BJ (cell line): ENCODE measurements around the gene MAN2A2. TPM values are rescaled to one million over a fixed set of nuclear protein-coding genes. Genes with fewer than 3 reads are reported as not detected.
A peak's percentile ranks its signal among the peaks of the same experiment; 100 is the strongest.

Experiments used
- CTCF ChIA-PET: fragments of 350-600 bp; formaldehyde crosslinking; extraction: SDS; loops from one replicate; lab custom pipeline; 2021; ENCODE audit warnings: antibody characterized with exemption, inconsistent platforms; lab: Yijun Ruan, JAX
- POLR2A ChIA-PET: fragments of 300-600 bp; sonication (Branson Sonifier 250); formaldehyde crosslinking; extraction: SDS; loops from one replicate; lab custom pipeline; 2021; ENCODE audit warnings: antibody characterized with exemption; lab: Charles Lee
- DNase-seq: peaks from one replicate; pipeline ENCODE4 v3.0.0-alpha.2; 2011; ENCODE audit warnings: low read depth
- H3K27me3 ChIP-seq: 2 replicates; pipeline ENCODE4 v1.6.0; 2011; ENCODE audit warnings: low read length; ENCODE audit not compliant: control insufficient read depth, insufficient read depth
- H3K36me3 ChIP-seq: 2 replicates; pipeline ENCODE4 v1.5.1; 2011; ENCODE audit warnings: low read length; ENCODE audit not compliant: control insufficient read depth, insufficient read depth
- H3K4me3 ChIP-seq: 2 replicates; pipeline ENCODE4 v1.5.1; 2011; ENCODE audit warnings: low read depth, mild to moderate bottlenecking, control low read depth, low read length
- polyA plus RNA-seq: library from polyadenylated mRNA; depleted of rRNA; stranded (reverse); fragments of >200 nt; gene quantifications from 2 replicates; pipeline ENCODE4 v1.2.3, GENCODE V29; 2011
- TF ChIP-seq, protein P1 (sequence below): IDR thresholded peaks from 2 replicates; pipeline ENCODE4 v1.5.1; 2011; ENCODE audit warnings: low read depth, mild to moderate bottlenecking, control low read depth, inconsistent platforms, low read length, moderate library complexity; ENCODE audit not compliant: insufficient read depth

Gene MAN2A2
- polyA plus RNA-seq, 1 experiment = 40.4 TPM

DNA sequence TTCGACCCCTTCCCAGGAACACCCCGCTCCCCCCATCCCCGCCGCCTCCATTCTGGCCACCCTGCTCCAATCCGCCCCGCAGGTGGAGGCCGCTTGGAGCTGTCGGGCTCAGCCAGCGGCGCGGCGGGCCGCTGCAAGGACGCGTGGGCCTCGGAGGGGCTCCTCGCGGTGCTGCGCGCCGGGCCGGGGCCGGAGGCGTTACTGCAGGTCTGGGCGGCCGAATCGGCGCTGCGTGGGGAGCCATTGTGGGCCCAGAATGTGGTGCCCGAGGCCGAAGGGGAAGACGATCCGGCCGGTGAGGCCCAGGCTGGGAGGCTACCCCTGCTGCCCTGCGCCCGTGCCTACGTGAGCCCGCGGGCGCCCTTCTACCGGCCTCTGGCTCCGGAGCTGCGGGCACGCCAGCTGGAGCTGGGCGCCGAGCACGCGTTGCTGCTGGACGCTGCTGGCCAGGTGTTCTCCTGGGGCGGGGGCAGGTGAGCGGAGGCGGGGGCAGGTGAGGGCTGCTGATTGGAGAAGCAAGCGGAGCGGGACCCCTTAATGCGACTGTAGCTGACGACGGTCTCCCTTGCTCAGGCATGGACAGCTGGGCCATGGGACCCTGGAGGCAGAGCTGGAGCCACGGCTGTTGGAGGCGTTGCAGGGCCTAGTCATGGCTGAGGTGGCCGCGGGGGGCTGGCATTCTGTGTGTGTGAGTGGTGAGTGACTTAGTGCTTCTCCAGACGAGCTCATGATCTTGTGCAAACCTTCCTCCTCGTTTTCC is 54.1 kb downstream of the MAN2A2 start:
- DNase-seq = no peak
- TF ChIP-seq, protein P1, sequence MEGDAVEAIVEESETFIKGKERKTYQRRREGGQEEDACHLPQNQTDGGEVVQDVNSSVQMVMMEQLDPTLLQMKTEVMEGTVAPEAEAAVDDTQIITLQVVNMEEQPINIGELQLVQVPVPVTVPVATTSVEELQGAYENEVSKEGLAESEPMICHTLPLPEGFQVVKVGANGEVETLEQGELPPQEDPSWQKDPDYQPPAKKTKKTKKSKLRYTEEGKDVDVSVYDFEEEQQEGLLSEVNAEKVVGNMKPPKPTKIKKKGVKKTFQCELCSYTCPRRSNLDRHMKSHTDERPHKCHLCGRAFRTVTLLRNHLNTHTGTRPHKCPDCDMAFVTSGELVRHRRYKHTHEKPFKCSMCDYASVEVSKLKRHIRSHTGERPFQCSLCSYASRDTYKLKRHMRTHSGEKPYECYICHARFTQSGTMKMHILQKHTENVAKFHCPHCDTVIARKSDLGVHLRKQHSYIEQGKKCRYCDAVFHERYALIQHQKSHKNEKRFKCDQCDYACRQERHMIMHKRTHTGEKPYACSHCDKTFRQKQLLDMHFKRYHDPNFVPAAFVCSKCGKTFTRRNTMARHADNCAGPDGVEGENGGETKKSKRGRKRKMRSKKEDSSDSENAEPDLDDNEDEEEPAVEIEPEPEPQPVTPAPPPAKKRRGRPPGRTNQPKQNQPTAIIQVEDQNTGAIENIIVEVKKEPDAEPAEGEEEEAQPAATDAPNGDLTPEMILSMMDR = no peak
- POLR2A ChIA-PET = interaction anchor here (0.6 kb wide), 2 partner anchors 20 to 30 kb away, joined by 3 to 10 read pairs; no protein-coding TSS in a partner anchor
- CTCF ChIA-PET = interaction anchor here (0.5 to 9.3 kb wide), 33 partner anchors 9 to 457 kb away, joined by 3 to 122 read pairs (median 5); partner anchors contain the start of genes HDDC3, PRC1, UNC45A and VPS33B
- H3K27me3 ChIP-seq = no peaks in the 10 kb centered on the region
- H3K36me3 ChIP-seq = peaks cover 18% of the 10 kb centered on the region
- peak overlapping the region; percentile 65 for H3K4me3 ChIP-seq

GRCh38 chr15:90957791-90958190 is 54.7 kb downstream of the MAN2A2 start:
- TF ChIP-seq, protein P1 = no peak
- Histone ChIP-seq H3K4me3 (no peak overlapping the region; the same call in 1 of the 2 replicates), H3K36me3 (peaks cover 18% of the 10 kb centered on the region), H3K27me3 (no peaks in the 10 kb centered on the region)
- ChIA-PET POLR2A (no interaction called here), CTCF (interaction anchor here (0.5 to 9.3 kb wide), 19 partner anchors 9 to 457 kb away, joined by 3 to 122 read pairs (median 15); partner anchors contain the start of genes HDDC3, PRC1 and UNC45A)
- no peak for DNase-seq

GRCh38 chr15:90959028-90959595 is 56.0 kb downstream of the MAN2A2 start:
- ChIA-PET CTCF (interaction anchor here (6.3 to 9.3 kb wide), 2 partner anchors 25 to 92 kb away, joined by 84 to 122 read pairs; no protein-coding TSS in a partner anchor), POLR2A (no interaction called here)
- DNase-seq = no peak
- peaks cover 8% of the 10 kb centered on the region for H3K36me3 ChIP-seq
- H3K27me3 ChIP-seq = no peaks in the 10 kb centered on the region
- TF ChIP-seq, protein P1 = no peak
- no peak overlapping the region for H3K4me3 ChIP-seq

DNA sequence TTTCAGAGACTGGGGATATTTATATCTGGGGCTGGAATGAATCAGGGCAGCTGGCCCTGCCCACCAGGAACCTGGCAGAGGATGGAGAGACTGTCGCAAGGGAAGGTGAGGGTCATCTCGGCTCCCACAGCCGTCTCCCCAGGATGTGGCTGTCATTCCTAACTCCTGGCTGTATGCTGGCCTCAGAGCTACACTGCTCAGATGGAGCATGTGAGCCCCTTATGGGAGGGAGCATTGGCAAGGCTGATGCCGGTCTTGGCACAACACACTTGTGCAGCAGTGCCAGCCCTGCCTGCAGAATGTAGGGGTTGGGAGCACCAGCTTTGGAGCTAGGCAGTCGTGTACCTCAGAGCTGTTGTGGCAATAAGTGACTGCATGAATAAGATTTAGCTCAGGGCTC is 56.8 kb downstream of the MAN2A2 start:
- no peak for DNase-seq
- peaks cover 9% of the 10 kb centered on the region for H3K36me3 ChIP-seq
- ChIA-PET CTCF (interaction anchor here (1.0 to 9.3 kb wide), 4 partner anchors 11 to 91 kb away, joined by 3 to 122 read pairs (median 45); no protein-coding TSS in a partner anchor), POLR2A (no interaction called here)
- no peak overlapping the region for H3K4me3 ChIP-seq
- TF ChIP-seq, protein P1 = no peak
- H3K27me3 ChIP-seq = no peaks in the 10 kb centered on the region
